ENCODE data around the gene NR2F6. TPM values are rescaled to one million over a fixed set of nuclear protein-coding genes. Genes with fewer than 3 reads are reported as not detected.

The NR2F6 gene
- polyA plus RNA-seq, 2 of the 4 experiments (the other 2 are of a cell fraction) = 31.9 to 42.1 TPM

GRCh38 chr19:17205237-17206140 is 40.2 kb downstream of the NR2F6 start (continued):
- TF ChIP-seq CTCF (IDR thresholded peaks at IDR 0.05) = peak; percentile 46

- POLR2A ChIA-PET = no interaction called here
- no peak for FAIRE-seq
- ATAC-seq = no peak
These were observed 43.0 kb downstream of the NR2F6 start for GRCh38 chr19:17202713-17203112.

GRCh38 chr19:17202249-17202648 is 43.5 kb downstream of the NR2F6 start:
- peak; percentile 33 to 40 for DNase-seq (ENCODE audit: low read depth in 1 of 2, low spot score in 1 of 2)
- FAIRE-seq = no peak
- H3K4me1 ChIP-seq = no peaks in the 10 kb centered on the region
- H3K27ac ChIP-seq = no peak overlapping the region
- H3K4me2 ChIP-seq = no peak overlapping the region
- peak in 1 of 2 experiments; percentile 53; a peak in 4 of 6 replicates for ATAC-seq
- 59% methylated on average over 9 of the region's 9 CpGs for WGBS (ENCODE audit: missing lambda C conversion rate)
- no peaks in the 10 kb centered on the region for H3K9me3 ChIP-seq
- POLR2A ChIA-PET = no interaction called here
- TF ChIP-seq RCOR1 (IDR thresholded peaks at IDR 0.05; ENCODE audit: low read depth, low read length) (no peak), MYC (IDR thresholded peaks at IDR 0.05; ENCODE audit: borderline replicate concordance, low read length) (no peak), ZNF302 (CRISPR knock-in tag; IDR thresholded peaks at IDR 0.05) (no peak)
- CTCF ChIA-PET = interaction anchor here (1.4 kb wide), 1 partner anchor 33 kb away, joined by 4 read pairs; no protein-coding TSS in a partner anchor
- no peak overlapping the region for H3K4me3 ChIP-seq

More at GRCh38 chr19:17202713-17203112, 43.0 kb downstream of the NR2F6 start:
- Histone ChIP-seq H3K4me1 (no peaks in the 10 kb centered on the region), H3K27ac (no peak overlapping the region), H3K4me2 (no peak overlapping the region), H3K9me3 (no peaks in the 10 kb centered on the region), H3K4me3 (no peak overlapping the region)
- CTCF ChIA-PET = no interaction called here
- TF ChIP-seq RNF2 (IDR thresholded peaks at IDR 0.05; ENCODE audit: borderline replicate concordance, low read depth) = no peak
- no peak for TF ChIP-seq ZC3H11A (IDR thresholded peaks at IDR 0.05)
- no peak for TF ChIP-seq PHF8 (IDR thresholded peaks at IDR 0.05; ENCODE audit: borderline replicate concordance, low read depth)
- TF ChIP-seq ZNF302 (CRISPR knock-in tag; IDR thresholded peaks at IDR 0.05) = no peak
- no peak for TF ChIP-seq RARB (CRISPR knock-in tag; IDR thresholded peaks at IDR 0.05)
- TF ChIP-seq FOSL2 (IDR thresholded peaks at IDR 0.05) = no peak
- no peak for TF ChIP-seq FOSL2 (CRISPR knock-in tag; IDR thresholded peaks at IDR 0.05)
- TF ChIP-seq MAFK (IDR thresholded peaks at IDR 0.05; ENCODE audit: partially characterized antibody) = no peak
- WGBS (ENCODE audit: missing lambda C conversion rate) = 94% methylated on average over 17 of the region's 17 CpGs
- DNase-seq (ENCODE audit: low read depth in 1 of 2, low spot score in 1 of 2) = no peak

- no peak overlapping the region for H3K4me3 ChIP-seq
- H3K9me3 ChIP-seq = no peaks in the 10 kb centered on the region
- no peak for ATAC-seq
- ChIA-PET CTCF (interaction anchor here (1.4 kb wide), 1 partner anchor 34 kb away, joined by 4 read pairs; no protein-coding TSS in a partner anchor), POLR2A (no interaction called here)
- no peak overlapping the region for H3K27ac ChIP-seq
- H3K4me1 ChIP-seq = no peaks in the 10 kb centered on the region
- no peak overlapping the region for H3K4me2 ChIP-seq
- FAIRE-seq = no peak
- DNase-seq (ENCODE audit: low read depth in 1 of 2, low spot score in 1 of 2) = no peak
- 97% methylated on average over 12 of the region's 16 CpGs for WGBS (ENCODE audit: missing lambda C conversion rate)
- TF ChIP-seq JUN (IDR thresholded peaks at IDR 0.05) (no peak), SMC3 (IDR thresholded peaks at IDR 0.05) (no peak), TFCP2L1 (CRISPR knock-in tag; IDR thresholded peaks at IDR 0.05) (no peak), JUNB (IDR thresholded peaks at IDR 0.05) (no peak), NFE2L2 (conservative IDR thresholded peaks at IDR 0.05; ENCODE audit: low read length) (no peak), ZC3H11A (IDR thresholded peaks at IDR 0.05) (no peak), ZFP36 (IDR thresholded peaks at IDR 0.05; ENCODE audit: borderline replicate concordance, partially characterized antibody) (no peak), HOXA7 (CRISPR knock-in tag; IDR thresholded peaks at IDR 0.05) (no peak), CTCF (IDR thresholded peaks at IDR 0.05) (no peak), ZNF302 (CRISPR knock-in tag; IDR thresholded peaks at IDR 0.05) (no peak)
These were observed 45.2 kb downstream of the NR2F6 start for GRCh38 chr19:17200408-17201079.

All from A549 (cell line).